Endodermal cell (in vitro differentiated cells): ENCODE measurements around the gene TTC32. TPM values are rescaled to one million over a fixed set of nuclear protein-coding genes. Genes with fewer than 3 reads are reported as not detected.

Experiments used
- DNase-seq: peaks from one replicate; pipeline ENCODE4 v3.0.0-alpha.2; 2017
- H3K27ac ChIP-seq: 2 replicates; pipeline ENCODE4 v1.5.1; 2013; ENCODE audit warnings: mild to moderate bottlenecking, low read depth, low read length, moderate library complexity
- H3K27me3 ChIP-seq: 2 replicates; pipeline ENCODE4 v1.6.1; 2013; ENCODE audit warnings: mild to moderate bottlenecking, low read length, moderate library complexity; ENCODE audit not compliant: insufficient read depth, control insufficient read depth, poor library complexity, severe bottlenecking
- H3K36me3 ChIP-seq: 2 replicates; pipeline ENCODE4 v1.7.0; 2013; ENCODE audit warnings: mild to moderate bottlenecking, low read length, moderate library complexity; ENCODE audit not compliant: control insufficient read depth, insufficient read depth
- H3K4me1 ChIP-seq: one replicate; pipeline ENCODE4 v1.7.0; 2013; ENCODE audit warnings: low read length; ENCODE audit not compliant: control insufficient read depth, insufficient read depth
- H3K4me3 ChIP-seq: 2 replicates; pipeline ENCODE4 v1.5.1; 2013; ENCODE audit warnings: mild to moderate bottlenecking, low read length, moderate library complexity
- H3K9ac ChIP-seq: 2 replicates; pipeline ENCODE4 v1.6.1; 2013; ENCODE audit warnings: mild to moderate bottlenecking, low read length, moderate library complexity; ENCODE audit not compliant: poor library complexity, severe bottlenecking; ENCODE audit errors: extremely low read depth
- H3K9me3 ChIP-seq: 2 replicates; pipeline ENCODE4 v1.6.1; 2013; ENCODE audit warnings: mild to moderate bottlenecking, low read length, moderate library complexity; ENCODE audit not compliant: control insufficient read depth
- H3K27ac Mint-ChIP-seq: 2 replicates; pipeline ENCODE4 v1.8.0; 2020; ENCODE audit warnings: mixed read lengths
- H3K27me3 Mint-ChIP-seq: 2 replicates; pipeline ENCODE4 v1.8.0; 2021; ENCODE audit warnings: mild to moderate bottlenecking, mixed read lengths; ENCODE audit not compliant: insufficient read depth
- H3K36me3 Mint-ChIP-seq: 2 replicates; pipeline ENCODE4 v1.8.0; 2020; ENCODE audit warnings: low read depth, mixed read lengths
- H3K4me1 Mint-ChIP-seq: 2 replicates; pipeline ENCODE4 v1.8.0; 2020; ENCODE audit warnings: mixed read lengths
- H3K4me3 Mint-ChIP-seq: 2 replicates; pipeline ENCODE4 v1.8.0; 2020; ENCODE audit warnings: mild to moderate bottlenecking, moderate library complexity, mixed read lengths
- H3K9me3 Mint-ChIP-seq: 2 replicates; pipeline ENCODE4 v1.8.0; 2020; ENCODE audit warnings: mild to moderate bottlenecking, mixed read lengths
- WGBS, 2 experiments: methylation state at CpG; one replicate each; pipeline versions ENCODE4 v1.1.5 to v1.1.7; 2013; ENCODE audit warnings: missing lambda C conversion rate in 2 of 2, mixed read lengths in 1 of 2; ENCODE audit not compliant: insufficient coverage in 1 of 2, insufficient read length in 1 of 2; 5-methylcytosine and 5-hydroxymethylcytosine counted together
- total RNA-seq, 2 donors: library from RNA; stranded (reverse); fragmentation: NEBNext Ultra II Directional in 1 of 2; extraction: Animal tissue kit (Norgen Biotek cat#: 25700) in 1 of 2; gene quantifications; 2 replicates in 1 of 2; 3 replicates in 1 of 2; pipeline ENCODE4 v1.2.1, GENCODE V29; 2021
- TF ChIP-seq, protein P1 (sequence below): fragments of 200-600 bp; sonication (generic); conservative IDR thresholded peaks from 2 replicates; pipeline ENCODE4 v1.5.0; 2021; ENCODE audit warnings: antibody characterized with exemption, mild to moderate bottlenecking

Gene TTC32
- total RNA-seq, 2 donors from 2014 or later: 10.2 to 13.0 TPM

DNA sequence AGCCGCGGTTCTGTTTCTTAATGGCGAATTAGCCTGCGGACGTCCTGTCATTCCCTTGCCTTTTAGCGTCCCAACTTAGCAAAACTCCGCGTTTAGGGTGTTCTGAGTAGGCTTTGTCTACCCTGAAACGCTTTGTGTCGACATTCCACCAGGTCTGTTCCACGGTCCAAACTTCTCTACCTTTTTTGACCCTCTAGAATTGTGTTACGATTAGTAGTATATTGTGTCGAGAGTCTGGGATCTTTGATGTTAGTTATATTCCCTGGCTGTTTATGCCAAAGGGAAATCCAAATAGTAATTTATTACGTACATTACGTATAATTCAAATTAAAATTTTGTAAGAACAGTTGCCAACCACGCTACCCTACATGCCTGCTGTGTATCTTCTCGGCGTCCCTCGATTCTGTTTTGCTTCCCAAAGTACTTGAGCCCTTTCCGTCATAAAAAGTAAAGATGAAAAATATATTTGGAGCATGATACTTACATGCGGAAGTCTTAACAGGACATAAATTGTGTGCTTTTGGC, 495 bp upstream of the TTC32 start:
- Mint-ChIP-seq H3K36me3 (peaks cover 2% of the 10 kb centered on the region), H3K27me3 (peaks cover 11% of the 10 kb centered on the region), H3K4me1 (peaks cover 22% of the 10 kb centered on the region), H3K4me3 (peak overlapping the region; percentile 91), H3K9me3 (no peaks in the 10 kb centered on the region), H3K27ac (peak overlapping the region; percentile 100)
- Histone ChIP-seq H3K36me3 (no peaks in the 10 kb centered on the region), H3K27me3 (no peaks in the 10 kb centered on the region), H3K9ac (peak overlapping the region; percentile 94), H3K9me3 (no peaks in the 10 kb centered on the region), H3K4me1 (peaks cover 4% of the 10 kb centered on the region), H3K4me3 (peak overlapping the region; percentile 97), H3K27ac (peak overlapping the region; percentile 83)
- DNase-seq: no peak
- 10 to 12% methylated on average over 8 to 19 of the region's 21 CpGs for WGBS, 2 experiments
- TF ChIP-seq, protein P1, sequence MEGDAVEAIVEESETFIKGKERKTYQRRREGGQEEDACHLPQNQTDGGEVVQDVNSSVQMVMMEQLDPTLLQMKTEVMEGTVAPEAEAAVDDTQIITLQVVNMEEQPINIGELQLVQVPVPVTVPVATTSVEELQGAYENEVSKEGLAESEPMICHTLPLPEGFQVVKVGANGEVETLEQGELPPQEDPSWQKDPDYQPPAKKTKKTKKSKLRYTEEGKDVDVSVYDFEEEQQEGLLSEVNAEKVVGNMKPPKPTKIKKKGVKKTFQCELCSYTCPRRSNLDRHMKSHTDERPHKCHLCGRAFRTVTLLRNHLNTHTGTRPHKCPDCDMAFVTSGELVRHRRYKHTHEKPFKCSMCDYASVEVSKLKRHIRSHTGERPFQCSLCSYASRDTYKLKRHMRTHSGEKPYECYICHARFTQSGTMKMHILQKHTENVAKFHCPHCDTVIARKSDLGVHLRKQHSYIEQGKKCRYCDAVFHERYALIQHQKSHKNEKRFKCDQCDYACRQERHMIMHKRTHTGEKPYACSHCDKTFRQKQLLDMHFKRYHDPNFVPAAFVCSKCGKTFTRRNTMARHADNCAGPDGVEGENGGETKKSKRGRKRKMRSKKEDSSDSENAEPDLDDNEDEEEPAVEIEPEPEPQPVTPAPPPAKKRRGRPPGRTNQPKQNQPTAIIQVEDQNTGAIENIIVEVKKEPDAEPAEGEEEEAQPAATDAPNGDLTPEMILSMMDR: no peak

DNA sequence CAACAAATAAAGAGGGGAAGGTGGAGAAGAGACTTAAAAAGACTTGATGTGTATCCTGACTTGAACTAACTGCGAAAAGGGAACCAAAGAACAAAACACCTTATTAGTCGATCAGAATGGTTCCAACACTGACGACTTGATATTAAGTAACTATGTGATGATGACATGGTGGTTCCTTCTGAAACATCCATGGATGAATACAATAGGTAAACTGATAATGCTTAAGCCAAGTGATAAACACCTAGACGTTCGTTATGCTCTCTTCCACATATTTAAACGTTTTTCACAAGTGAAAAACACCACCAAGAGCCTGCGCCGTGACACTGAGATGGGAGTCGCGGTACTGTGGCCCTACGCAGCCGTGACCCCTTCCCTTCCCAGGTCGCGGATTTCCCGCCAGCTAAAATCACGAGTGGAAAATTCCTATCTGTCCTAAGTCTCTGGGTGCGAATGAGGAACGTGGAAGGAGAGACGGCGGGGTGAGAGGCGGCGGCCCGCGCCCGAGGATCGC, 797 bp downstream of the TTC32 start:
- H3K27ac ChIP-seq: peak overlapping the region; percentile 83
- 1 to 3% methylated on average over 9 to 26 of the region's 26 CpGs for WGBS, 2 experiments

DNA sequence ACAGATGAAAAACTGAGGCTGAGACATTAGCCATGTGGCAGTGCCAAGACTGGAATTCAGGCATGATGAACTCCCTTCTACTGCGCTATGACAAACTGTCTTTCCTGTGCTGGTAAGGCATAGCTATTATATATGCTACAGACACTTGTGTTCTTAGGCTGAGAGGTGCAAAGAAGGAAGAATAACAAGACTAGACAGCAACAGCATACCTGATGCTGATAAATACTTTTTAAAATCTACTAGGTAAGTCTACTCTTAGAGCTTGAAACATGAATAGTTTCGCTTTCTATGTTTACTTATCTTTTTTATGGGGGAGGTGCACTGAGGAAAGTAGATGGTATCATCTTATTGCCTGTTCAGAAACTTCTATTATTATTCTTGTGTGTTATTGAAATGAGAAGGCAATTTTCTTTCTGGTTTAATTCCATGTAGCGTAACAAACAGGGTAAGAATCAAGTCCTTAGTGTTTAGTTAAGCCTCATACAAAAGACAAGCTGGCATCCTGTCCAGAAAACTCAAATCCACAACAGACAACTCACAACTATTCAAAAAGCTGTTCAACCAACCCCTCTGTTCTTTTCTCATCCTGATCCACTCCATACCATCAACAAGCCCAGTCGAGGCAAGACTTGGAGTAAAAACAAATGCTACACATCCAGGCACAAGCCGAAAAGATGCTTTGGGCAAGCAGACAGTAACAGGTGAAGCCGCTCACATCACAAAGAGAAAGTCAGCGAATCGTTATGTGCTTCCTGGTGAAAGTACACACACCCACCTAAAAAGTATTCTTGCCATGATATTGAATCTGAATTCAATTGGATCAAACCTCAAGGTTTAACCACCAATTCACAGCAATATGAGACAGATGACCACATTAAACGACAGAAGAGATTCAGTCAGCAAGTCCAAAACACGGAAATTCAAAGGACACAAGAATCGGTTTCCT, 1.5 kb downstream of the TTC32 start:
- peak overlapping the region; percentile 97 for H3K4me3 ChIP-seq
- H3K9me3 ChIP-seq: no peaks in the 10 kb centered on the region
- WGBS, 2 experiments: 50 to 54% methylated on average over 8 to 11 of the region's 11 CpGs
- peak overlapping the region; percentile 100 for H3K27ac Mint-ChIP-seq
- H3K9ac ChIP-seq: peak overlapping the region; percentile 94
- no peaks in the 10 kb centered on the region for H3K27me3 ChIP-seq
- H3K4me3 Mint-ChIP-seq: peak overlapping the region; percentile 91
- peaks cover 2% of the 10 kb centered on the region for H3K36me3 Mint-ChIP-seq
- TF ChIP-seq, protein P1: no peak
- H3K4me1 Mint-ChIP-seq: peaks cover 22% of the 10 kb centered on the region
- no peak overlapping the region for H3K27ac ChIP-seq
- peaks cover 7% of the 10 kb centered on the region for H3K27me3 Mint-ChIP-seq
- H3K36me3 ChIP-seq: no peaks in the 10 kb centered on the region
- DNase-seq: no peak
- no peaks in the 10 kb centered on the region for H3K9me3 Mint-ChIP-seq
- peaks cover 4% of the 10 kb centered on the region for H3K4me1 ChIP-seq

More for the DNA sequence above, 797 bp downstream of the TTC32 start:
- no peaks in the 10 kb centered on the region for H3K9me3 ChIP-seq
- H3K4me1 ChIP-seq: peaks cover 4% of the 10 kb centered on the region
- H3K36me3 ChIP-seq: no peaks in the 10 kb centered on the region
- DNase-seq: no peak
- Mint-ChIP-seq H3K4me1 (peaks cover 22% of the 10 kb centered on the region), H3K27me3 (peaks cover 11% of the 10 kb centered on the region), H3K4me3 (peak overlapping the region; percentile 91), H3K9me3 (no peaks in the 10 kb centered on the region), H3K27ac (peak overlapping the region; percentile 100), H3K36me3 (peaks cover 2% of the 10 kb centered on the region)
- peak overlapping the region; percentile 97 for H3K4me3 ChIP-seq
- H3K9ac ChIP-seq: peak overlapping the region; percentile 94
- H3K27me3 ChIP-seq: no peaks in the 10 kb centered on the region
- TF ChIP-seq, protein P1: no peak
